HepG2 (cell line): ENCODE data around the gene CCDC85C. TPM values are rescaled to one million over a fixed set of nuclear protein-coding genes. Genes with fewer than 3 reads are reported as not detected.

Experiments used
- ATAC-seq: fragments of 200-7000 bp; cut with Tn5 transposase; 3 replicates; pipeline ENCODE4 v1.9.1; 2020; ENCODE audit warnings: mild to moderate bottlenecking, moderate library complexity
- BruUV-seq: library from RNA; stranded (reverse); fragments of 400-500 nt; replicated peaks from 2 replicates; lab custom pipeline; 2021; lab: Mats Ljungman, UMichigan
- CTCF ChIA-PET: fragments of 300-600 bp; formaldehyde crosslinking; extraction: SDS; loops from one replicate; lab custom pipeline; 2021; ENCODE audit warnings: low total read pairs, inconsistent platforms, low intra/inter-chr PET ratio; lab: Yijun Ruan, JAX
- POLR2A ChIA-PET: fragments of 350-600 bp; sonication (Branson Sonifier 250); formaldehyde crosslinking; loops from one replicate; lab custom pipeline; 2020; ENCODE audit warnings: antibody characterized with exemption, inconsistent platforms; lab: Yijun Ruan, JAX
- DNase-seq: peaks from one replicate; pipeline ENCODE4 v3.0.0-alpha.2; 2015; ENCODE audit warnings: low spot score
- FAIRE-seq: peaks from 3 replicates; lab custom pipeline; 2011; peaks lifted over from hg19 to GRCh38; lab: Jason Lieb, UNC
- H2AFZ ChIP-seq: one replicate; pipeline ENCODE4 v1.6.1; 2011; ENCODE audit warnings: low read length, inconsistent platforms
- H3K27ac ChIP-seq: fragments of 300-600 bp; 3 replicates; pipeline ENCODE4 v1.8.0; 2011; ENCODE audit warnings: mixed run types, mild to moderate bottlenecking, mixed read lengths, low read length, inconsistent platforms; ENCODE audit not compliant: insufficient read depth; ENCODE audit errors: extremely low read length
- H3K27me3 ChIP-seq, 2 experiments: fragments of 200-600 bp in 1 of 2; 2 replicates in 1 of 2; 3 replicates in 1 of 2; pipeline versions ENCODE4 v1.6.0 to v1.8.0; 2011; ENCODE audit warnings: low read length in 2 of 2, mild to moderate bottlenecking in 2 of 2, moderate library complexity in 2 of 2, inconsistent platforms in 1 of 2; ENCODE audit not compliant: insufficient read depth in 2 of 2, control insufficient read depth in 1 of 2
- H3K36me3 ChIP-seq, 2 experiments: fragments of 200-600 bp in 1 of 2; replicated peaks in 1 of 2; 2 replicates in 1 of 2; 3 replicates in 1 of 2; pipeline versions ENCODE4 v1.5.1 to v1.8.0; 2011; ENCODE audit warnings: low read length in 2 of 2, inconsistent platforms in 1 of 2; ENCODE audit not compliant: insufficient read depth in 2 of 2, control insufficient read depth in 1 of 2
- H3K4me1 ChIP-seq: 2 replicates; pipeline ENCODE4 v1.5.1; 2012; ENCODE audit warnings: low read length, inconsistent platforms; ENCODE audit not compliant: insufficient read depth
- H3K4me2 ChIP-seq: 2 replicates; pipeline ENCODE4 v1.6.0; 2011; ENCODE audit warnings: low read depth, low read length, inconsistent platforms
- H3K4me3 ChIP-seq, 3 experiments: fragments of 200-600 bp in 1 of 3; sonication (generic), shearing (Covaris generic) in 1 of 3; replicated peaks in 1 of 3; 2 replicates each; pipeline ENCODE4 v1.5.1; 2011 to 2016; ENCODE audit warnings: low read length in 3 of 3, inconsistent platforms in 2 of 3, low read depth in 2 of 3, mild to moderate bottlenecking in 2 of 3, control low read depth in 1 of 3, mixed read lengths in 1 of 3; ENCODE audit not compliant: insufficient read depth in 1 of 3
- H3K79me2 ChIP-seq: one replicate; pipeline ENCODE4 v1.6.1; 2011; ENCODE audit warnings: low read length, inconsistent platforms; ENCODE audit not compliant: insufficient read depth
- H3K9ac ChIP-seq: 2 replicates; pipeline ENCODE4 v1.6.0; 2011; ENCODE audit warnings: mild to moderate bottlenecking, low read depth, low read length, inconsistent platforms; ENCODE audit not compliant: insufficient read depth
- H3K9me3 ChIP-seq: 2 replicates; pipeline ENCODE4 v1.5.1; 2012; ENCODE audit warnings: mild to moderate bottlenecking, low read length
- H4K20me1 ChIP-seq: 2 replicates; pipeline ENCODE4 v1.6.0; 2011; ENCODE audit warnings: inconsistent platforms, mild to moderate bottlenecking, low read length, moderate library complexity; ENCODE audit not compliant: insufficient read depth
- EED ChIP-seq: sonication (generic); formaldehyde crosslinking; IDR thresholded peaks from 2 replicates; pipeline ENCODE4 v1.5.0; 2020; ENCODE audit warnings: mild to moderate bottlenecking, missing genetic modification reagents
- HNRNPLL ChIP-seq: fragments of 200-400 bp; formaldehyde crosslinking; IDR thresholded peaks from 2 replicates; pipeline ENCODE4 v1.6.1; 2017; ENCODE audit warnings: mild to moderate bottlenecking, low read depth, low read length; ENCODE audit not compliant: poor library complexity, severe bottlenecking
- HOXA9 ChIP-seq: sonication (generic); formaldehyde crosslinking; IDR thresholded peaks from 2 replicates; pipeline ENCODE4 v1.8.1; 2022; ENCODE audit warnings: missing genetic modification reagents, mild to moderate bottlenecking, moderate library complexity, borderline replicate concordance
- KDM2A ChIP-seq: sonication (generic); formaldehyde crosslinking; IDR thresholded peaks from 2 replicates; pipeline ENCODE4 v1.4.0; 2020; ENCODE audit warnings: low read depth, missing genetic modification reagents, borderline replicate concordance
- MBD4 ChIP-seq: IDR thresholded peaks from 2 replicates; pipeline ENCODE4 v1.6.1; 2012; ENCODE audit warnings: low read length, inconsistent platforms, borderline replicate concordance
- POLR2A ChIP-seq, 2 experiments: IDR thresholded peaks; 2 replicates each; pipeline ENCODE4 v1.6.1; 2011; ENCODE audit warnings: low read depth in 2 of 2, low read length in 2 of 2, mild to moderate bottlenecking in 1 of 2, moderate library complexity in 1 of 2; ENCODE audit not compliant: insufficient read depth in 1 of 2
- SRY ChIP-seq: sonication (generic); formaldehyde crosslinking; IDR thresholded peaks from 2 replicates; pipeline ENCODE4 v1.8.0; 2022; ENCODE audit warnings: mild to moderate bottlenecking, missing genetic modification reagents
- SUZ12 ChIP-seq: fragments of 150-350 bp; IDR thresholded peaks from 2 replicates; pipeline ENCODE4 v1.6.1; 2014; ENCODE audit warnings: low read depth, low read length
- ZNF138 ChIP-seq: sonication (generic); formaldehyde crosslinking; IDR thresholded peaks from 2 replicates; pipeline ENCODE4 v1.5.0; 2020; ENCODE audit warnings: mild to moderate bottlenecking, low read depth, missing genetic modification reagents
- ZNF253 ChIP-seq: sonication (generic); formaldehyde crosslinking; IDR thresholded peaks from 2 replicates; pipeline ENCODE4 v1.8.0; 2022; ENCODE audit warnings: mild to moderate bottlenecking, missing genetic modification reagents, borderline replicate concordance
- ZNF383 ChIP-seq: sonication (generic); formaldehyde crosslinking; IDR thresholded peaks from 2 replicates; pipeline ENCODE4 v1.4.0; 2020; ENCODE audit warnings: missing genetic modification reagents, mild to moderate bottlenecking, borderline replicate concordance
- WGBS: methylation state at CpG from one replicate; pipeline ENCODE4 v1.1.6; 2017; ENCODE audit warnings: low lambda C conversion rate; 5-methylcytosine and 5-hydroxymethylcytosine counted together
- in situ Hi-C: cut with HindIII; loops from 2 replicates; pipeline ENCODE4 v1.10.0; 2017; ENCODE audit warnings: low pct_unique_long_range_greater_than_20kb; ENCODE audit not compliant: extremely low pct_ligation_motif_present
- intact Hi-C: fragments of 100-400 bp; cut with micrococcal nuclease; formaldehyde crosslinking; loops from one replicate; pipeline ENCODE4 v1.10.0; 2022; ENCODE audit not compliant: unreplicated experiment
- polyA plus RNA-seq, 8 experiments: library from polyadenylated mRNA; depleted of rRNA in 3 of 8; stranded (reverse) in 7 of 8; unstranded in 1 of 8; fragments of >200 nt; fragmentation: Illumina TruSeq in 4 of 8; extraction: Trizol in 4 of 8; gene quantifications; 2 replicates each; pipeline versions ENCODE4 v1.2.1 to v1.2.3, GENCODE V29; 2011 to 2016; ENCODE audit warnings: low read depth in 4 of 8, missing spikeins in 1 of 8, mixed read lengths in 1 of 8; ENCODE audit not compliant: insufficient read depth in 1 of 8
- total RNA-seq, 5 experiments: library from RNA; depleted of rRNA; stranded (reverse); fragments of >200 nt; fragmentation: Illumina TruSeq; extraction: Trizol; gene quantifications; 2 replicates each; pipeline ENCODE4 v1.2.3, GENCODE V29; 2016; ENCODE audit warnings: low read depth in 1 of 5
- TF ChIP-seq, protein P1 (sequence below): sonication (generic); formaldehyde crosslinking; IDR thresholded peaks from 2 replicates; pipeline ENCODE4 v1.4.0; 2020; ENCODE audit warnings: missing genetic modification reagents
- TF ChIP-seq, protein P2 (sequence below): sonication (generic); formaldehyde crosslinking; IDR thresholded peaks from 2 replicates; pipeline ENCODE4 v1.4.0; 2020; ENCODE audit warnings: low read depth, mild to moderate bottlenecking, missing genetic modification reagents
- TF ChIP-seq, protein P3 (sequence below): sonication (generic); formaldehyde crosslinking; IDR thresholded peaks from 2 replicates; pipeline ENCODE4 v1.8.0; 2022; ENCODE audit warnings: mild to moderate bottlenecking, missing genetic modification reagents, moderate library complexity

CCDC85C gene
- total and polyA plus RNA-seq, 2 of the 13 experiments (the other 11 are each of a cell fraction or from before 2014, with no cell fraction given) = 18.8 to 43.8 TPM

- WGBS = 87% methylated on average over 10 of the region's 11 CpGs
- peaks cover 74% of the 10 kb centered on the region for H3K4me1 ChIP-seq
- peak overlapping the region; percentile 69; the same call in 1 of the 2 replicates for H3K4me2 ChIP-seq
- H3K27me3 ChIP-seq = no peaks in the 10 kb centered on the region
- no TSS peak for BruUV-seq
- H3K9ac ChIP-seq = peak overlapping the region; percentile 75
- no peak for FAIRE-seq
- intact Hi-C loops = no loop called here
- no peak overlapping the region for H3K4me3 ChIP-seq
- ChIA-PET CTCF (no interaction called here), POLR2A (interaction anchor here (2.2 to 5.5 kb wide), 2 partner anchors 51 to 70 kb away, joined by 14 to 101 read pairs; partner anchors contain the start of genes CCDC85C, CCNK and SETD3)
- peak overlapping the region; percentile 85 for H3K27ac ChIP-seq
- peaks cover 9% of the 10 kb centered on the region for H4K20me1 ChIP-seq
- no peaks in the 10 kb centered on the region for H3K9me3 ChIP-seq
- in situ Hi-C loops = no loop called here
- no peaks in the 10 kb centered on the region; a peak in 1 of 5 replicates for H3K36me3 ChIP-seq
- H2AFZ ChIP-seq = no peak overlapping the region
- no peak for DNase-seq
- peaks cover 81% of the 10 kb centered on the region for H3K79me2 ChIP-seq
- no peak for ATAC-seq
- 0 out of 2 replicates have a peak, but pooled peaks have one; percentile 28 for TF ChIP-seq HOXA9
- 0 out of 4 replicates have a peak, but pooled peaks of 1 of the 2 experiments have one; percentile 12 for TF ChIP-seq POLR2A (IDR thresholded peaks at IDR 0.05; ENCODE audit: insufficient read depth in 1 of 2, low read depth in 2 of 2, low read length in 2 of 2)
- TF ChIP-seq, protein P1, sequence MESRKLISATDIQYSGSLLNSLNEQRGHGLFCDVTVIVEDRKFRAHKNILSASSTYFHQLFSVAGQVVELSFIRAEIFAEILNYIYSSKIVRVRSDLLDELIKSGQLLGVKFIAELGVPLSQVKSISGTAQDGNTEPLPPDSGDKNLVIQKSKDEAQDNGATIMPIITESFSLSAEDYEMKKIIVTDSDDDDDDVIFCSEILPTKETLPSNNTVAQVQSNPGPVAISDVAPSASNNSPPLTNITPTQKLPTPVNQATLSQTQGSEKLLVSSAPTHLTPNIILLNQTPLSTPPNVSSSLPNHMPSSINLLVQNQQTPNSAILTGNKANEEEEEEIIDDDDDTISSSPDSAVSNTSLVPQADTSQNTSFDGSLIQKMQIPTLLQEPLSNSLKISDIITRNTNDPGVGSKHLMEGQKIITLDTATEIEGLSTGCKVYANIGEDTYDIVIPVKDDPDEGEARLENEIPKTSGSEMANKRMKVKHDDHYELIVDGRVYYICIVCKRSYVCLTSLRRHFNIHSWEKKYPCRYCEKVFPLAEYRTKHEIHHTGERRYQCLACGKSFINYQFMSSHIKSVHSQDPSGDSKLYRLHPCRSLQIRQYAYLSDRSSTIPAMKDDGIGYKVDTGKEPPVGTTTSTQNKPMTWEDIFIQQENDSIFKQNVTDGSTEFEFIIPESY (CRISPR knock-in tag) = peak; percentile 62; the same call in 1 of the 2 replicates
- no peak for TF ChIP-seq MBD4
- 0 out of 2 replicates have a peak, but pooled peaks have one; percentile 14 for TF ChIP-seq EED (CRISPR knock-in tag)
- 0 out of 2 replicates have a peak, but pooled peaks have one; percentile 16 for TF ChIP-seq ZNF138
- peak; percentile 35 for TF ChIP-seq HNRNPLL
- 0 out of 2 replicates have a peak, but pooled peaks have one; percentile 26 for TF ChIP-seq SRY (CRISPR knock-in tag)
- TF ChIP-seq, protein P2, sequence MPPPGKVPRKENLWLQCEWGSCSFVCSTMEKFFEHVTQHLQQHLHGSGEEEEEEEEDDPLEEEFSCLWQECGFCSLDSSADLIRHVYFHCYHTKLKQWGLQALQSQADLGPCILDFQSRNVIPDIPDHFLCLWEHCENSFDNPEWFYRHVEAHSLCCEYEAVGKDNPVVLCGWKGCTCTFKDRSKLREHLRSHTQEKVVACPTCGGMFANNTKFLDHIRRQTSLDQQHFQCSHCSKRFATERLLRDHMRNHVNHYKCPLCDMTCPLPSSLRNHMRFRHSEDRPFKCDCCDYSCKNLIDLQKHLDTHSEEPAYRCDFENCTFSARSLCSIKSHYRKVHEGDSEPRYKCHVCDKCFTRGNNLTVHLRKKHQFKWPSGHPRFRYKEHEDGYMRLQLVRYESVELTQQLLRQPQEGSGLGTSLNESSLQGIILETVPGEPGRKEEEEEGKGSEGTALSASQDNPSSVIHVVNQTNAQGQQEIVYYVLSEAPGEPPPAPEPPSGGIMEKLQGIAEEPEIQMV (CRISPR knock-in tag) = no peak
- TF ChIP-seq ZNF383 (CRISPR knock-in tag) = no peak
- TF ChIP-seq KDM2A (CRISPR knock-in tag) = no peak
- TF ChIP-seq SUZ12 = no peak
- TF ChIP-seq, protein P3, sequence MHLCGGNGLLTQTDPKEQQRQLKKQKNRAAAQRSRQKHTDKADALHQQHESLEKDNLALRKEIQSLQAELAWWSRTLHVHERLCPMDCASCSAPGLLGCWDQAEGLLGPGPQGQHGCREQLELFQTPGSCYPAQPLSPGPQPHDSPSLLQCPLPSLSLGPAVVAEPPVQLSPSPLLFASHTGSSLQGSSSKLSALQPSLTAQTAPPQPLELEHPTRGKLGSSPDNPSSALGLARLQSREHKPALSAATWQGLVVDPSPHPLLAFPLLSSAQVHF (CRISPR knock-in tag) = 0 out of 2 replicates have a peak, but pooled peaks have one; percentile 30
- peak; percentile 10; the same call in 1 of the 2 replicates for TF ChIP-seq ZNF253 (CRISPR knock-in tag)
Observed at GRCh38 chr14:99551034-99551922, 52.7 kb downstream of the CCDC85C start.
